Subcutaneous adipose tissue (tissue), 4 donors: Measurements from ENCODE around the gene IL21. TPM values are rescaled to one million over a fixed set of nuclear protein-coding genes. Genes with fewer than 3 reads are reported as not detected.

Source experiments
- total RNA-seq, 4 donors: library from RNA; depleted of rRNA; stranded (reverse); fragments of >200 nt; gene quantifications; one replicate each; pipeline ENCODE4 v1.1.0, GENCODE V29; 2016
- TF ChIP-seq, protein P1 (sequence below): fragments of 450-650 bp; IDR thresholded peaks from one replicate; pipeline ENCODE4 v1.5.1; 2016; ENCODE audit warnings: low read depth, mild to moderate bottlenecking, control low read depth, antibody characterized with exemption, moderate library complexity

The IL21 gene
- total RNA-seq, 4 donors from 2014 or later: not detected

DNA sequence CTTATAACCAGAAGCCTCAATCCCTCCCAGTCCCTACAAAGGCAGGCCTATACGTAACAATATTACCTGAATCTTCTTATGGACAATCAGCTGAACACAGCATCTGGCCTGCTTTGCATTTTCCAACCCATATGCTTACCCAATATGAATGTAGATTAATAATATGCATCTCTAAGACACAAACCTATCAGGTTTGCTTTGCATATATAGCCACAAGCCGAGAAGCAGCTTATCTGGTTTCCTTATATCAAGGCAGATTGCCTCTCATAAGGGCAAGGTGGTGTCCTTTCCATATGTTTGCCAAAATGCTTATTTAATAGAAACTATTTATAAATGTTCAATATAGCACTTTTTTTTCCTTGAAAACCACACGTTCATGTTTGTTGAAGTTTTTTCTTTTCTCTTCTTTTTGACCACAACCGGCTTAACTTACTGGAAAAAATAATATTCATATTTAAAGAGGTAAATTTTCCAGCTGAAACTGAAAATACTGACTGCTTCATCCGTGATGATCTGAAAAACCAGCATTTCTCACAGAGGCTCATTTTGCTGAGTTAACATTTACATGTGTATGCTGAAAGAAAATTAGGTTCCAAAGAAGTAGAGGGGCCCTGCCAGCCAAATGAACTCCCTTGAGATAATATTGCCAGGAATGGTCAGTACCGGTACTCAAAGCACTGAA is 3.8 kb downstream of the IL21 start:
- TF ChIP-seq, protein P1, sequence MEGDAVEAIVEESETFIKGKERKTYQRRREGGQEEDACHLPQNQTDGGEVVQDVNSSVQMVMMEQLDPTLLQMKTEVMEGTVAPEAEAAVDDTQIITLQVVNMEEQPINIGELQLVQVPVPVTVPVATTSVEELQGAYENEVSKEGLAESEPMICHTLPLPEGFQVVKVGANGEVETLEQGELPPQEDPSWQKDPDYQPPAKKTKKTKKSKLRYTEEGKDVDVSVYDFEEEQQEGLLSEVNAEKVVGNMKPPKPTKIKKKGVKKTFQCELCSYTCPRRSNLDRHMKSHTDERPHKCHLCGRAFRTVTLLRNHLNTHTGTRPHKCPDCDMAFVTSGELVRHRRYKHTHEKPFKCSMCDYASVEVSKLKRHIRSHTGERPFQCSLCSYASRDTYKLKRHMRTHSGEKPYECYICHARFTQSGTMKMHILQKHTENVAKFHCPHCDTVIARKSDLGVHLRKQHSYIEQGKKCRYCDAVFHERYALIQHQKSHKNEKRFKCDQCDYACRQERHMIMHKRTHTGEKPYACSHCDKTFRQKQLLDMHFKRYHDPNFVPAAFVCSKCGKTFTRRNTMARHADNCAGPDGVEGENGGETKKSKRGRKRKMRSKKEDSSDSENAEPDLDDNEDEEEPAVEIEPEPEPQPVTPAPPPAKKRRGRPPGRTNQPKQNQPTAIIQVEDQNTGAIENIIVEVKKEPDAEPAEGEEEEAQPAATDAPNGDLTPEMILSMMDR: no peak

DNA sequence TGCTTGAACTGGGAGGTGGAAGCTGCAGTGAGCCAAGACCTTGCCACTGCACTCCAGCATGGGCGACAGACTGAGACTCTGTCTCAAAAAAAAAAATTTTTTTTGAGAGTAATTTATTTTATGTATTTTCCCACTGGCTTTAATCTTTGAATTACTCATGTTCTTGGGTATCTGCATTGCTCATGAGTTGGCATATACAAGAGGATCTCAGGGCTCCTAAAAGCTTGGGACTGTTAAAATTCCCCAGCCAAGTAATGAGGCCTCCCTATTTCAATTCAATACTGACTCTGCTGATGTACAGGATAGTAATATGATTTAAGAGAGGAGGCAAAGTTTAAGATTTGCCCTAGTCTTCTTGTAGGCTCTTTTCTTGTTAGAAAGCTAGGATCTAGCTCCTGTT is 6.2 kb downstream of the IL21 start:
- TF ChIP-seq, protein P1: no peak

DNA sequence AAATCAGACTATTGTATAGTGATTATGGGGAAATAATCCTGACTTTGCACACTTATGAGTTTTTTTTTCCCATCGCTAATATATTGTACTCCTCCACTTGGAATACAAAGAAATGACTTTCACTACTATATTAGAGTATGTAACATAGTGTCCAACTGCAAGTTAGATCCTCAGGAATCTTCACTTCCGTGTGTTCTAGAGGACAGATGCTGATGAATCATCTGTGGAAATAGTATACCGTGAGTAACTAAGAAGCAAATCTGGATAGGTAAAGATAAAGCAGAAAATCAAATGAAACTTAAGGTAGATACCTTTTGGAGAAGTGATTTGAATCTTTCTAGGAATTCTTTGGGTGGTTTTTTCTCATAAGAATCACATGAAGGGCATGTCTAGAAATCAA is 8.3 kb downstream of the IL21 start:
- TF ChIP-seq, protein P1: no peak

DNA sequence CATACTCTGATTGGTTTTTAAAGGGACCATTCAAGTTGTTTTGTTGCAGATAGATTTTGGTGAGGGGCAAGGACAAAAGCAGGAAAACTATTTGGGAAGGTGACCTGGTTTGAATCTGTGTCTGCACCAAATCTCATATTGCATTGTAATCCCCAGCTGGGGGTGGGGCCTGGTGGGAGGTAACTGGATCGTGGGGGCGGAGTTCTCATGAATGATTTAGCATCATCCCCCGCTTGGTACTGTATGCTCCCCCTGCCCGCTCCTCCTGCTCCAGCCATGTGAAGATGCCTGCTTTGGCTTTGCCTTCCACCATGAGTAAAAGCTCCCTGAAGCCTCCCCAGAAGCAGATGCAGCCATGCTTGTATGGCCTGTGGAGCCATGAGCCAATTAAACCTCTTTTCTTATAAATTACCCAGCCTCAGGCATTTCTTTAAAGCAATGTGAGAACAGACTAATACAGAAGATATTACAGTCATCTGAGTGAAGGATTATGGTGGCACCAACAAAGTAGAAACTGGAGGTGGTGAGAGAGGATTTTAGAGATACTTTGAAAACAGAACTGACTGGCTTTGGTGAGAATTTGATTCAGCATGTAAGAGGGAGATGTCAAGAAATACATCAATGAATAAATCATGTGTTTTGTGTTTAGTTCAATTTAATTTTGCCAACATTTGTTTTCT is 14.4 kb downstream of the IL21 start:
- TF ChIP-seq, protein P1: no peak

DNA sequence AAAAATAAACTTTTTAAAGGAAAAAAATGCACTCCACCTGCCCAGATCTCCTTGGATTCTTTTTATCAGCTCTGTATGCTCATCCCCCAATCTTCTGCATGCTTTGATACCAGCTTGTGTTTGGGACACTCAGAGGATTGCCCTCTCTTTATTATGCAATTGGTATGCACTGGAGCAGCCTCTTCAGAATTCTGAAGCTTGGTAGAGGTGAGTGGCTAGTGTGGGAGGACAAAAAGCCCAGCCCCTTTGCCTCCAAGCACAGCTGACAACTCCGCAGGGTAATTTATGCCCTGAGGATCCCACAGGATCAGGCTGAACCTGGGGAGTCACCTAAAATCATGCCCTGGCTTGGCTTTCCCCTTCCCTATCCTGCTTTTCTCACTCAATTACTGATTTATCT is 16.7 kb downstream of the IL21 start:
- TF ChIP-seq, protein P1: no peak

DNA sequence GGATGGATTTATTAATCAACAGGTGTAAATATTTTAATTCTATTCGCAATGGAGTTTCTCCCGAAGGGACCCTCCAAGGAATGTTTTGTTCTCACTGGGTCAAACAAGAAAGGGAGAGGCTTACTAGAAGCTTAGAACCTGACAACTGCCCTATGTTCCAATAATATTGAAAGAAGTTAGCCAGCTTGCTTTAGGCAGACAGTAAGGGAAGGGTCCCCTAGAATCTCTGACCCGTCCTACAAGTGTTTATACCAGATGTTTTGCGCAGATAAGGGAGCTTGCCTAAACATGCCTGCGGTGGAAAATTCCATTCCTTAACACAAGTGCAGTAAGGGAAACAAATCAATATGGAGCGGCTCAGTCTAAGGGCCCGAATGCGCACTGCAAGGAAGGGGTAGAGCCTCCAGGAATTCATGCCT is 17.7 kb downstream of the IL21 start:
- TF ChIP-seq, protein P1: no peak

DNA sequence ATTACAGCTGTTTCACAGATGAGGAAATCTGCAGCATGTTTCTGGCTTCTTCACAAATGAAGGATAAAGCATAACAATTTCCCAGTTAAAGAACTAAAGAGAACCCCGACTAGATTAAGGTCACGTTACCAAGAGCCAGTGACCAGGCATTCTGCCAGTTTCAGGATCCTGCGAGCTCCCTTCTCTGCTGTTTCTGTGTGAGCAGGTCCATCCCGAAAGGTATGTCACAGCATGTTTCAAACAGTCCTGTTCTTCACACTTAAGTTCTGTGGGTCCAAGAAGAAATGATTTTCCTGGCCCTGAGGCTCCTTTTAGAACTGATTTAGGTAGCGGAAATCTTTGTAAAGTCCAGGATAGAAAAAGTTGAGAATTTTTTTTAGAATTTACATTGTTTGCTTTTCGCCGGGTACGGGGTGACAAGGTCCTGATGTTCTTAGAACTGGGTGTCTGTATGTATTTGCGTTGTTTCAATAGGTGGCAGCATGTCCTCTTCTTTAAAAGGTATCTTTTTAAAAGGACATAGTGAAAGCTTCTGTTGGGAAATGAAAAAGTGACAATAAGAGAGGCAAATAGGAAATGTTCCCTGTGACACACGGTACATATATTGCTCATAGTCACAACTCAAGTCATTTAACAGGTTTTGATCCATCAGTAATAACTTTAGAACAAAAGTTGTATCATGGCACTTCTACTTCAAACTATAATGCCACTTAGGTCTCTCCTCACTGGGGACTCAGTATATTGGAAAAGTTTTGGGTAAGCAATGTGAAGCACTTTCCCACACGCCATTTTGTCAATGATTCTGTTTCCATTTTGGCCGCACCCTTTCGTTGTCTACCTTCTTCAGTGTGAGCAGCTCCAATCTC is 18.4 kb downstream of the IL21 start:
- TF ChIP-seq, protein P1: no peak
